Calu3 (cell line): ENCODE results near the gene FOXP1. TPM values are rescaled to one million over a fixed set of nuclear protein-coding genes. Genes with fewer than 3 reads are reported as not detected.

Experiments used
- BruUV-seq: library from RNA; stranded (reverse); fragments of 400-500 nt; replicated peaks from 2 replicates; lab custom pipeline; 2021; lab: Mats Ljungman, UMichigan
- CTCF ChIA-PET: fragments of 300-600 bp; sonication (Branson Sonifier 250); formaldehyde crosslinking; loops from one replicate; lab custom pipeline; 2022; ENCODE audit warnings: antibody characterized with exemption; lab: Charles Lee
- DNase-seq: peaks from one replicate; pipeline ENCODE4 v3.0.0; 2022
- H3K27ac Mint-ChIP-seq: one replicate; pipeline ENCODE4 v1.8.0; 2022; ENCODE audit warnings: mixed read lengths; ENCODE audit not compliant: unreplicated experiment
- H3K27me3 Mint-ChIP-seq: one replicate; pipeline ENCODE4 v1.8.0; 2022; ENCODE audit warnings: mixed read lengths; ENCODE audit not compliant: unreplicated experiment
- H3K36me3 Mint-ChIP-seq: one replicate; pipeline ENCODE4 v1.8.0; 2022; ENCODE audit warnings: mild to moderate bottlenecking, moderate library complexity, mixed read lengths; ENCODE audit not compliant: insufficient read depth, unreplicated experiment
- H3K4me1 Mint-ChIP-seq: one replicate; pipeline ENCODE4 v1.8.0; 2022; ENCODE audit warnings: mild to moderate bottlenecking, low read depth, mixed read lengths; ENCODE audit not compliant: unreplicated experiment
- H3K4me3 Mint-ChIP-seq: one replicate; pipeline ENCODE4 v1.8.0; 2022; ENCODE audit warnings: mild to moderate bottlenecking, low read depth, moderate library complexity, mixed read lengths; ENCODE audit not compliant: unreplicated experiment
- H3K9me3 Mint-ChIP-seq: one replicate; pipeline ENCODE4 v1.8.0; 2022; ENCODE audit warnings: low read depth, mixed read lengths; ENCODE audit not compliant: unreplicated experiment
- CTCF ChIP-seq: fragments of 200-600 bp; IDR thresholded peaks from one replicate; pipeline ENCODE4 v1.8.0; 2022; ENCODE audit warnings: antibody characterized with exemption; ENCODE audit not compliant: unreplicated experiment
- intact Hi-C: fragments of 100-400 bp; cut with micrococcal nuclease; formaldehyde crosslinking; loops from one replicate; pipeline ENCODE4 v1.10.0; 2022; ENCODE audit not compliant: unreplicated experiment
- total RNA-seq: library from RNA; stranded (reverse); gene quantifications from 2 replicates; pipeline ENCODE4 v1.2.3, GENCODE V29; 2022

The FOXP1 gene
- total RNA-seq, 1 experiment from 2014 or later = 82.8 TPM

GRCh38 chr3:71485896-71486295 lies 97.6 kb downstream of the FOXP1 start:
- H3K27ac Mint-ChIP-seq = no peak overlapping the region
- H3K4me3 Mint-ChIP-seq = no peak overlapping the region
- BruUV-seq = no TSS peak
- no peak for TF ChIP-seq CTCF
- no peaks in the 10 kb centered on the region for H3K27me3 Mint-ChIP-seq
- no peaks in the 10 kb centered on the region for H3K9me3 Mint-ChIP-seq
- CTCF ChIA-PET = interaction anchor here (0.7 kb wide), 1 partner anchor 76 kb away, joined by 6 read pairs; no protein-coding TSS in a partner anchor
- no peaks in the 10 kb centered on the region for H3K4me1 Mint-ChIP-seq
- no peaks in the 10 kb centered on the region for H3K36me3 Mint-ChIP-seq
- DNase-seq = no peak
- intact Hi-C loops = no loop called here

DNA sequence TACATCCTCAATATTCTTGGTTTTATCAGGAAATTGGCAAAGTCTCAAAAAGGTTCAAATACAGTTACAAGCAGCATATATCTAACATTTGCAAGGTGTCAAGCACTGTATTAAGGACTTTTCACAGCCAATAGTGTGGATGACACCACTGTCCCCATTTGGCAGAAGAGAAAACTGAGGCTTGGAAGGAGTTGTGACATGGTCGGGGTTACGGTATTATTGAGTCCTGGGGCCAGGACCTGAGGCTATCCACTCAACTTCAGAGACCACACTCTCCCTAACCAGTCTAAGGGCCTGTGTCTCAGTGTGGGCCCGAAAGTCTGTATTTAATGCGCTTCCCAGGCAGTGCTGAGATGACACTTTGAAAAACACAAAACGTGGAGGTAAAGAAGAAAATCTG lies 99.1 kb downstream of the FOXP1 start:
- intact Hi-C loops = no loop called here
- Mint-ChIP-seq H3K4me3 (no peak overlapping the region), H3K4me1 (no peaks in the 10 kb centered on the region), H3K36me3 (no peaks in the 10 kb centered on the region), H3K27me3 (no peaks in the 10 kb centered on the region), H3K27ac (no peak overlapping the region), H3K9me3 (no peaks in the 10 kb centered on the region)
- no peak for DNase-seq
- CTCF ChIA-PET = no interaction called here
- no peak for TF ChIP-seq CTCF
- BruUV-seq = no TSS peak

DNA sequence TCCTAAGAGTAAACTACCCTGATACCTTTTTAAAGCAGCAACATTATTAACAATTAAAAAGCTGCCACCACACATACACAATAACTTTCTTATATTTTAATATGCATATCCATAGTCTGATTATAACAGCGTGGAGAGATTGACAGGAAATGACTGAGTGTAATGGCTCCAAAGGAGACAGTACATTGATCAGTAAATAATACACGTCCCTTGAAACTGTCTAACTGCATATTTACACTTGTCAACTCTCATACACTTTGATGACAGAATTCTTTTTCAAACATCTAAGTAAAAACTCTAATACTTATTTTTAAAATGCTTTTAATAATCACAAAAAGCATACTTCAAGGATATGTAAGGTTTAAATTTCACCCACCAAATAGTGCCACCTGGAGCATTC lies 99.5 kb downstream of the FOXP1 start:
- intact Hi-C loops = no loop called here
- H3K27me3 Mint-ChIP-seq = no peaks in the 10 kb centered on the region
- DNase-seq = no peak
- H3K36me3 Mint-ChIP-seq = no peaks in the 10 kb centered on the region
- H3K27ac Mint-ChIP-seq = no peak overlapping the region
- CTCF ChIA-PET = no interaction called here
- H3K9me3 Mint-ChIP-seq = no peaks in the 10 kb centered on the region
- H3K4me3 Mint-ChIP-seq = no peak overlapping the region
- no TSS peak for BruUV-seq
- TF ChIP-seq CTCF = no peak
- H3K4me1 Mint-ChIP-seq = no peaks in the 10 kb centered on the region

GRCh38 chr3:71482771-71483170 lies 100.8 kb downstream of the FOXP1 start:
- H3K4me3 Mint-ChIP-seq = no peak overlapping the region
- no peak overlapping the region for H3K27ac Mint-ChIP-seq
- no TSS peak for BruUV-seq
- H3K36me3 Mint-ChIP-seq = no peaks in the 10 kb centered on the region
- H3K9me3 Mint-ChIP-seq = no peaks in the 10 kb centered on the region
- H3K27me3 Mint-ChIP-seq = no peaks in the 10 kb centered on the region
- H3K4me1 Mint-ChIP-seq = no peaks in the 10 kb centered on the region
- no peak for DNase-seq
- no peak for TF ChIP-seq CTCF
- intact Hi-C loops = no loop called here
- CTCF ChIA-PET = no interaction called here
